SIG-M5 treated with dmso at 0.1 percent for 504 hours (cell line): ENCODE measurements around the gene HELZ.

Experiments used
- DNase-seq: peaks from one replicate; lab custom pipeline; 2025; ENCODE audit not compliant: unreplicated experiment; lab: John Stamatoyannopoulos, UW

The HELZ gene

DNA sequence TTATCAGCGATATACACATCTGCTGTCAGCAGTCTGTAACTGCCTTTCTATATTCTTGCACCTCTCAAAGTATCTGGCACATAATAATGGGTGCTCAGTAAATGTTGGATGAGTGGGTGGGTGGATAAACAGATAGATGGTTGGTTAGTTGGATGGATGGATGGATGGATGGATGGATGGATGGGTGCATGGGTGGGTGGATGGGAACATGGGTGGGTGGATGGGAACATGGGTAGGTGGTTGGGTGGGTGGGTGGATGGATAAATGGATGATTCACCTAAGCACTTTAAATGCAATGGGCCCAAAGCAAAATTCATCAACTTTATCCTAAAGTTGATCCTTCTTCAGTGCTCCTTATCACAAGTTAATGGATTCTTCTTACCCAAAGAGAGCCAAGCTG is 48.6 kb downstream of the HELZ start:
- no peak for DNase-seq

DNA sequence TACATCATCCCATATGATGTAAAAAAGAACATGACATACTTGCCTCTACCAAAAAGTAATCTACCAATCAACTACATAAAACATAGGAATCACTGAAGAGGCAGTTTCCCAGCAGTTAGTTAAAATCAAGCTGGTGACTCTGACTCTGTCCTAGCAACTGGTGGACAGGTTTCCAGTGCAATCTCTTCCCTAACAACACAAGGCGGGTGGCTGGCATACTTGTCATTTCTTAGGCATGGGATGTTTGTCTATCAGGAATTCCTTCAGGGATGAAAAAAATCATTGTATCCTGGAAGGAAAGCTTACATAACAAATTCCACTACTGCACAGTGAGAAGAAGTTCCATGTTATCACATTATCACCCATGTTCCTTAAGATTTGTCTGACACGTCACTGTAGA is 50.9 kb downstream of the HELZ start:
- no peak for DNase-seq

DNA sequence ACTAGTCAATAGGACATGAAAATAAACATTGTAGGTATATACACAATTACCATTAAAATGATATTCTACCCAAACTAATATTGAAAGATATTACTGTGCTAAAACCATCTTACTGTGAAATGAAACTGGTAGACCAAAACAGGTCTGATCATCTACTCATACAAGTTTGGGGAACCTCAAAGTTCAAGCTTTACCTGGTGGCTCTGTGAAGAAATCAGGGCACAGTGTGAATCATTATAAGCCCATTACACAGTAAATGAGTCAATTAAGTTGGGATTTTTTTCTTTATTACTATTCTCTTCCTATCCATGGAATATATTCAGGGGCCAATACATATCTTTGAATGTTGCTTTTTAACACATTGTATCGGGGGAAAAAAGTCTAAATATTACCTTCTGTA is 57.1 kb downstream of the HELZ start:
- DNase-seq, result no peak

DNA sequence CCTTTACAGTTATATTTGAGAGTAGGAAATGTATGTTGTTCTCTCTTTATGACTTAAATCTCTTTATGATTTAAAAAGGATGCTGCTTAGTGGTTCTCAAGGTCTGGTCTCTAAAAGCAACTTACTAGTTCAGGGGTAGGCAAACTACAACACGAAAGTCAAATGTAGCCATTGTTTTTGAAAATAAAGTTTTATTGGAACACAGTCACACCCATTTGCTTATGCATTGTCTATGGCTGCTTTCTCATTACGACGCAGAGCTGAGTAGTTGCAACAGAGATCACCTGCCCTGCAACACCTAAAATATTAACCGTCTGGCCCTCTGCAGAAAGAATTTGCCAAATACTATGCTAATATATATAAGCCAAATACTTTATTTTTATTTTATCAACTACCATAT is 58.2 kb downstream of the HELZ start:
- no peak for DNase-seq

DNA sequence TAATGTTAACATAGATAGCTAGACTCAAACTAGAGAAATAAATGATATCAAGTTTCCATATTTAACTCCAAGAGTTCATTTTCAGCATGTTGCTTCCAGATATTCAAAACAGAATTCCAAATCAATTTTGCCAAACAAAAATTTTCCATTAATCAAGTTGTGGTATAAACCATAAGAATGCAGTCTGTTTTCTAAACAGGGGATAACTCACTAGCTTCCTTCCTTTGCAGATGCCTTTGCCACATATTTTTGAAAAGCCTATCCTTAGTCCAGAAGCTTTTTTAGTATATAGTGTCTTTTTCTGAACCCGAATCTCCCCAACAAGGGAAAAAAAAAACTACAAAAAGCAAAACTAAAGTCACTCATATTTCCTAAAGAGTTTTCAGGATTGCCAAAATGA is 61.5 kb downstream of the HELZ start:
- DNase-seq, result no peak

DNA sequence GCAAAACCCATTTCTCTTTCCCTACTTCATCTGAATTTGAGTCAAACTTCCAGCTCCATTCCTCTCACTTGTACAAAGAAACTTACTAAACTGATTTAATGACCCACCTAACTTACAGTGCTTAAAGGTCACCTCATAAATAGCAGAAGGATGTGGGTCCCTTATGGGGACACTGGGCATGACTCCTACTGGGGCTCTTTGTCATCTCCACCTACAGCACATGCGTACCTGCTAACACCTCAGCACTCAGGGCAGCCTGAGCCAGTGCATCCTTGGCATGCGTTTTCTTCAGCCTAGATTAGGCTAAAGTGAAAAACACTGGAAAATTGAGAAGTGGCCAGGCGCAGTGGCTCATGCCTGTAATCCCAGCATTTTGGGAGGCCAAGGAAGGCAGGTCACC is 63.2 kb downstream of the HELZ start:
- DNase-seq, result no peak

DNA sequence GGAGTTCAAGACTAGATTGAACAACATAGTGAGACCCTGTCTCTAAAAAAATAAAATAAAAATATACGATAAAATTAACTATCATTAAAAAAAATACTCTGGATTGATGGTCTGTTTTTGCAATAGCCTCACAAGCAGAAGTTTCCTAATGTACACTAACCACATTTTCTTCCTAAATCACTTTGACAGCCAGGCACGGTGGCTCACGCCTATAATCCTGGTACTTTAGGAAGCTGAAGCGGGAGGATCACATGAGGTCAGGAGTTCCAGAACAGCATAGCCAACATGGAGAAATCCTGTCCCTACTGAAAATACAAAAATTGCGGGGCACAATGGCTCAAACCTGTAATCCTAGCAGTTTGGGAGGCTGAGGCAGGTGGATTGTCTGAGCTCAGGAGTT is 64.7 kb downstream of the HELZ start:
- no peak for DNase-seq

DNA sequence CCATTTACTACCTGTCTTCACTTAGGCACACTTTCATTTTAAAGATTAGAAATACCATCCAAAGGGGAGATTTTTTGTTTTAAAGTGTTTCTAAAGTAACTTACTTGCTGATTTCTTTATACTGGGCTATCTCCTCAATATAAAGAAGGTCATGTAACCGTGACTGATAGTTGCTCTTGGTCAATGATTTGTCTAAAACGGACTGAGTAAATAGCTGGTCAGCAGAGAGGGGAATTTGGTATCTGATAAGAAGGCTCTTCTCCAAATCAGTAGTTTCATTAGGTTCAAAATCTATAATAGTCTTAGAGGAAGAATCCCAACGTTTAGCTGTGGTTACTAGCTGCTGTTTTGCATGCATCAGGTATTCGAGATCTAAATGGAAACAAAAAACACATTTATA is 66.4 kb downstream of the HELZ start:
- DNase-seq, result no peak

DNA sequence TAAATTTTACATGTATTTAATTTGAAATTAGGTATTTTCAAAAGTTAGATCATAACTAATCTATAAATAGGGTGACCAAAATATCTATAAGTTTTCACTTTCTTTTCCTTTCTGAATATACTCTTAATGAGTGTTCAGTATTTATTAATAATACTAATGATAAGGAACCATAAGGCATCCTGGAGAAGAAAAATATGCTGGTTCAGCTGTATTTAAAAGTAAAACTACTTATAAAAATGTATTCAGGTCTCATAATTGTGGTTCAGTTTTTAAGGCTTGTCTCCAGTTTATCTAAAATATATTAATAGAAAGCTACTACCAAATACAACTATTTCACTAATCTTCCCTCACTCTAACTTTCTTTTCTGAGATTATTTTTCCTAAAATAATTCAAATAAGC is 67.3 kb downstream of the HELZ start:
- no peak for DNase-seq

DNA sequence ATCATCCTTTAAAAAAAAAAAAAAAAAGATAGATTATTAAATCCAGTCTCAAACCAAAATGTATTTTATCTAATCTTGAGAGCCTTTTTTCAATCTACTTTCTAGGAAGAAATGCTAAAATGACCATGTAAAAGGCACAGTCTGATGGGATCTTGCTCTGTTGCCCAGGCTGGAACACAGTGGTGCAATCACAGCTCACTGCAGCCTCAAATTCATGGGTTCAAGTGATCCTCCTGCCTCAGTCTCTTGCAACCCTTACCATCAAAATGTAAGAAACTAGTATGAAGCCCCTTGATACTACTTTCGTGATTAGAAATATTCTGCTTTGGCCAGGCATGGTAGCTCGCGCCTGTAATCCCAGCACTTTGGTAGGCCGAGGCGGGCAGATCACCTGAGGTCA is 70.8 kb downstream of the HELZ start:
- no peak for DNase-seq

DNA sequence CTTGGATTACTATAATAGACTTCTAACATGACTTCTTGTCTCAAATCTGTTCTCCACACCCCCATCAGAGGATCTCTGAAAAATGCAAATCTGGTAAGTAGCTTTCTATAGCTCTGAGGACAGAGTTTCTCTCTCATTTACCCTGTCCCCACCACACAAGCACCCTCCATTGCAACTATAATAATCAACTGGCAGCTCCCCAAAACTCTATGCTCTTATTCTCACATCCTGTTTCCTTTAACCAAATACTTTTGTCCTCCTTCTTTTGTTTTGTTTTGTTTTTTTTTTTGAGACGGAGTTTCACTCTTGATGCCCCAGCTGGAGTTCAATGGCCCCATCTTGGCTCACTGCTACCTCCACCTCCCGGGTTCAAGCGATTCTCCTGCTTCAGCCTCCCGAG is 73.4 kb downstream of the HELZ start:
- no peak for DNase-seq

DNA sequence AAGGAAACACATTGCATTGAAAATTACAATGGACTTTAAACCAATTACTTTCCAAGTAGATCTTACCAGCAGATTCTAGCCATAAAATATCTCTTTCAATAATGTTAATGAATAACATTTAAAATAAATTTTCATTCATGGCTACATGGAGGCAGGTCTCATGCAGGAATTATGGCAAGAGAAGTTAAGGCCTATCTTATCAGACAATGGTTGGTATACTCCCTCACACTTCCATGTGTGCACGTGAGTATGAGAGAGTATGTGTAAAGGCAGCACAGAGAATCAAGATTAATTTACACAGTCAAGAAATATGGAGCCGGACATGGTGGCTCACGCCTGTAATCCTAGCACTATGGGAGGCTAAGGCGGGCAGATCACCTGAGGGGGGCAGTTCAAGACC is 76.5 kb downstream of the HELZ start:
- DNase-seq, result no peak

DNA sequence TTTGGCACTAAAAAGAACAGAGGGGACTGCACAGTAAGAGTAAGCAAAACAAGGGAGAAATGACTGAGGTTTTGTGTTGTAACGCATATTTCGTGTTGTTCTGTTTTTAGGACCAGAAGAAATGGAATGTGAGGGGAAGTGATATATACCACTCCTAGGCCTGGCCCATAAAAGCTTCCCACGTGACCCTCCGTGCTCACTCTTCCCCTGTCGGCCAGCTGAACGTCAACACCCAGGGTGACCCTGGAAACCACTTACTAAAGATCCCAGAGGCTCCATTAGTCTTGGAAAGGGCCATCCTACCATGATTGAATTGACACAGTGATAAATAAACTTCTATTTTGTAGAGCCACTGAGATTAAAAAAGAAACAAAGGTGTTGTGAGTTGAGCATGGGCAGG is 79.8 kb downstream of the HELZ start:
- peak; percentile 96 for DNase-seq

DNA sequence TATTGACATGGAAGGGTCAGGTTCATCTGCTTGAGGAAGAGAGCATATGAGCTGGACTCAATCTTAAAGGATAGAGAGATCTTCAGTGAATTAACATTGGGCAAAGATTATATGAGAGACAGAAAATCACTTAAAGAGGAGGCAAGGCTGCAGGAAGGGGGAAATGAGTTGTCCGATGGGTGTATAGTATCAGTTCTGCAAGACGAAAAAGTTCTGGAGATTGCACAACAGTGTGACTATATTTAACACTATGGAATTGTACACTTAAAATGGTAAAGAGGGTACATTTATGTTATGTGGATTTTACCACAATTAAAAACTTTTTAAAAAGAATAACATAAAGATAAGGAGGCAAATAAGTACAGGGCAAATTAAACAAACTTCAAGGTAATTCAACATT is 80.7 kb downstream of the HELZ start:
- DNase-seq, result peak; percentile 92

DNA sequence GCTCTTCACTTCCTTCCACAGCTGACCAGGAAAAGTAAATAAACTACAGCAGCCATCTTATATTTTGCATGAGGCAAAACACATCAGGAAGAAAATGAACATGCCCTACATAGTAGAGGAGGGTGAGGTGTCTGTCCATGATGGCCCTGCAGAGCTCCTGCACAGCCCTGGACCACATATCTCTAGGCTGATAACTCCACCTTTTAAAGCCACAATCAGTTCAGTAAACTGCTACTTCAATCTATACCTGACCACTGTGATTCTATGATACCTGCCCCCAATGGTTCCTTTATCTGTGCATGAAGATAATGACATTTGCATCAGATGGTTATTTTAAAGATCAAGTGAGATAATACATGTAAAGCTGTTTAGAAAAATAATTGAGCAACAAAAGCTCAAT is 82.2 kb downstream of the HELZ start:
- DNase-seq, result no peak

DNA sequence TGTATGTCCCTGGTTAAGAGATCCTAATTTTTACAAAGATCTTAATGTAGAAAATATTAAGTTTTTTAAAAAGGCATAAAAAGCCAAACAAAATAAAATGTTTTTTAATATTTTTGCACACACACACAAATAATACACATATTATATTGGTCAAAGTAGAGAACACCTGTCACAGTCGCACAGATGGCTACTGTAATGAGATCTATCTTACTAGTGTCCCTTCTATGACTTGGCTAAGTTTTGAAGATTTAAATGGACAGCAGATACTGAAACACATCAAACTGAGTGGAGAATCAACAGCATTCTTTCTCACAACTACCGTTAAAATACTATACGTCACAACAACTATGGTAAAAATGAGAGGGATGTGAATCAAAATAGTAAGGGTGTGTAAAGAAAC is 83.4 kb downstream of the HELZ start:
- no peak for DNase-seq

DNA sequence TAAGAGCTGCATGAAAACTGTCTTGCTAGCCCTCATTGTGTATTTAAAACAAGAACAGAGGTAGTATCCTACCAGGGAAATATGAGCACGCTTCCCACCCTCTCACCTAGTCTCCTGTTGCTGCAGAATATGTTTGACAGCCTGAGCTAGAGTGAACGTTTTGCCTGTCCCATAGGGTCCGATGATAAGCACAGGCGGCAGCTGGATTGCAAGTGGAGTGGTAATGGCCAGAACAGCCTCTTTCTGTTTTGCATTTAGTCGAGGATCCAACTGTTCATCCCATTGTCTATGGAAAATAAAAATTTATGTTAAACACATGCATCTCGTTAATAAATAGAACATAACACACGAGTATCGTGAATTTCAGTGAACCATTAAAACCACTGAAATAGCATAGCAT is 84.2 kb downstream of the HELZ start:
- no peak for DNase-seq

DNA sequence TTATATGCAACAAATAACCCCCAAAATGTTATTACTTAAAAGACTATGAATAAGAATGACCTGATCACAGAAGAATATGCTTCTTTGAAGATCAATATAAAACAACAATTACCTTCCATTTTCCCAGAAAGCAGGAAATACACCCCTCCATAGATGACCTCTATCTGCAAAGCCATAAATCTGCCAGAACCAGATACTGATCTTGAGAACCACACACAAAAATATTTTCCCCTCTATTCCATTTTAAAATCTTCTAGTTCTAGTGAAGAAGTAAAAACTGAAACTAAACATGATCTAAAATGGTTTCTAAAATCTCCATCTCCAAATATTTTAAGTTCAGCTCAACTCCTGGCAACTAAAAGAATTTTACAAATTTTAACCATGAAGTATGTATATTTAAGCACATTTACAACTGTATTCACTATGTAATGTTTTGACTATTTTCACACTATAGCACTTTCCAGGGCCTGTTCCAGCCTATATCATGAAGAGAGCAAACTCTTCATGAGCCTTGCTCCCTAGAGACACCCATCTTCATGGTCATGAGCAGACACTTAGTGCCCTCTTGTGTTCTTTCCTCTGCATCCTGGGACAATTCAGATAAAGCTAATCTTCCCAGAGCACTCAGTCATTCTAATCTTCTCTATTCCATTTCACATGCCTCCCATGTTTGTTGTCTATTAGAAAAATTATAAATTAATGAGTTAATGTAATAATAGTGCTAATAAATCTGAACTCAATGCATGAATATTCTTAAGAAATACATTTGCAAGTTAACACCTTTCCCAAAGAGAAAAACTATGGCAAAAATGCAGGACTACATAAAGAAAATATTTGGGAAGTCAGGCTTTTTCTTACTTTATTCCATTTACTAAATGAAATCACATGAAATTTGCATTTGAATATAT is 87.0 kb downstream of the HELZ start:
- DNase-seq, result peak; percentile 33

DNA sequence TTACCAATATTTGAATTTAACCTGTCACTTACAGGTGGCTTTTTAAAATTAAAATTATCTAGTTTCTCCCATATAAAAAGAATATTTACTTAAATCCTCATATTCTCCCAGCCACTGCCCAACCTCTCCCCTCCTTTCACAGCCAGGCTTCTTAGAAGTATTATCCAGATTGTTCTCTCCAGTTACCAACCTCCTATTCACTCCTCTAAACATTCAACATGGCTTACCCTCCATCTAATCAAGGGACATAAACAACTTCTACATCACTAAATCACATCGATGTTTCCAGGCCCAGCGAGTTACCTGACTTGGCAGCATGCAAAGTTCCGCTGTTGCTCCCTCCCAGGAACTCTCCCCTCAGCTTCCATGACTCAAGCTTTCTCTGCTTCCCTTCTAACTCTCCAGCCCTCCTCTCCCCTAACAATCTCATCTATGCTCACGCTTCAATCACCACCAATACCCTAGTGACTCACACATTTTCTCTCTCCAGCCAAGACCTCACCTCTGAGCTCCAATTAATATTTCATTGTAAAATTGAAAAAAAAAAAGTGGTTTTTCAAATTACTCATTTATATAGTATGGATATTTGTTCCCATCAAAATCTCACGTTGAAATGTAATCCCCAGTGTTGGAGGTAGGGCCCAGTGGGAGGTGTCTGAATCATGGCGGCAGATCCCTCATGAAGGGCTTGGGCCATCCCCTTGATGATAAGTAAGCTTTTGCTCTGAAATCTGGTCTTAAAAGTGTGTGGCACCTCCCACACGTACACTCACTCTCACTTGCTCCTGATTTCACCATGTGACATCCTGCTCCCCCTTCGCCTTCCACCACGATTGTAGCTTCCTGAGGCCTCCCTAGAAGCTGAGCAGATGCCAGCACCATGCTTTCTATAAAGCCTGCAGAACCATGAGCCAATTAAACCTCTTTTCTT is 88.5 kb downstream of the HELZ start:
- DNase-seq, result no peak

DNA sequence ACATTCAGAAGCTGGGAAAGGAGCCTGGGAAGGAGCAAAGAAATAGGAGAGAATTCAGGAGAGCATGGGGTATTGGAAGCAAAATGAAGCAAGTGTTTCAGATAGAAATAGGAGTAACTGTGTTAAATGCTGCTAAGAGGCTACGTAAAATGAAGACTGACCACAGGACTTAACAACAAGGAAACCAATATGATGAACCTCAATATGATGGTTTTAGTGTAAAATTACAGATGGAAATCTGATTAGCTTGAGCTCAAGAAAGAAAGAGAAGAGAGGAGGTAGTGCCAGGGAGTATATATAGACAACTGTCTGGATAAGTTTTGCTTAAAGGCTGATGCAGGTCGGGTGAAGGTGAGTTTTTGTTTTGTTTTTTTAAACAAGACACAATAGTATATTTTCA is 92.2 kb downstream of the HELZ start:
- no peak for DNase-seq

DNA sequence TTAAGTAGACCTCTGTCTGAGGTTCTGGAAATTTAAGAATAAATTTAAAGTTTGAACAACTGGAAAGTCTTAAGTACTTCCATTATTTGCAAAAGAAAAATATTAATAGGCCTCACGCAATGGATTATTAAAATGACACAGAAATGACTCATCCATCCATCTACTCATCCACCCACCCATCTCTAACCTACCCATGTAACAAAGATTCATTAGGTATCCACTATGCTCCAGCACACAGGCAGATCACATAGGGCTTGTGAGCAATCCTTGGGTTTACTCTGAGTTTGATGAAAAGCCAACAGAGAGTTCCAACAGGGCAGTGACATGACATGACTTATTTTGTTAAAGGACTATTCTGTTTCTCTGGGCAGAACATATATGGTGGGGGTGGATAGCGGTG is 93.3 kb downstream of the HELZ start:
- no peak for DNase-seq

DNA sequence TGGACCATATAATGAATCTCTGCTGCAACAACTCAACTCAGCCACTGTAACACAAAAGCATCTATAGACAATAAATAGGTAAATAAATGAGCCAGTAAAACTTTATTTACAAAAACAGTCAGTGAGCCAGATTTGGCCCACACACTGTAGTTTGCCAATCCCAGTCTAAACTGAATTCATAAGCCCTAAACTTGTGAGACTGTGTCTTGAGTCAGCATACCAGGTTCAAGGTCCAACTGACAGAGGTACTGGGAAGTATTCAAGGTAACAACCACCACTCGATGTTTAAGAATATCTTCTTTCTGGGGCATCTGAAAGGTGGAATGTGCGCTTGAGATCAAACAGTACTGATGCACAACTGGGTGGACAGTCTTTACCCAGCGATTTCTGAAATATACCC is 94.2 kb downstream of the HELZ start:
- DNase-seq, result no peak
